ENCODE results near the gene RPUSD4.

DNA sequence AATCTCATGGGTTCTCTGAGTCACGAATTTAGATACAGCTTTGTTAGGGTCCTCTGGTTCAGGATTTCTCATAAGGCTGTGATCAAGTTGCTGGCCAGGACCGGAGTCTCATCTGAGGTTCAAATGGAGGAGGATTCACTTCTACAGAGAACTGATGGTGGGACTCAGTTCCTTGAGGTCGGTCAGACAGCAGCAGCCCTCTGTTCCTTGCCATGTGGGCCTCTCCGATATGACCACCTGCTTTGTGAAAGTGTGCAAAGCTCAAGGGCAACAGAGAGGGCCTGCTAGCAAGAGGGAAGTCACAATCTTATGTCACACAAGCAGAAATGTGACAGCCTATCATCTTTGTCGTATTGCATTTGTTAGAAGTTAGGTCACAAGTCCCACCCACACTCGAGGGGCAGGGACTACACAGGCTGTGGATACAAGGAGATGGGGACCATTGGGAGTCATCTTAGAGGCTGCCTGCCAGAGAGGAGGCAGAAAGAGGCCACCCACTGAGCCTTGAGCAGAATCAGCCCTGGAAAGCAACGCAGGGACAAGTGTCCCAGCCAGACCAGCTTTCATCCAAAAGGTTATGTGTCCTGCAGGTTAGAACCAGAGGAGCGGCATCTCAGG, 34.5 kb downstream of the RPUSD4 start:
- TF ChIP-seq FOXA1 (IDR thresholded peaks at IDR 0.05) (no peak), ZNF384 (IDR thresholded peaks at IDR 0.05) (no peak), FOXM1 (IDR thresholded peaks at IDR 0.05; ENCODE audit: borderline replicate concordance) (no peak), TARDBP (IDR thresholded peaks at IDR 0.05) (no peak), BHLHE40 (IDR thresholded peaks at IDR 0.05; ENCODE audit: borderline replicate concordance) (no peak), NFRKB (IDR thresholded peaks at IDR 0.05) (no peak), PKNOX1 (IDR thresholded peaks at IDR 0.05) (no peak), ELF4 (IDR thresholded peaks at IDR 0.05) (no peak)
